SU-DHL-6 (cell line): ENCODE measurements around the gene TBC1D16.

Experiments
- H2AFZ ChIP-seq: fragments of 200-600 bp; sonication (generic); 2 replicates; pipeline ENCODE4 v1.6.1; 2014; ENCODE audit warnings: low read depth, mild to moderate bottlenecking, moderate library complexity, mixed read lengths, antibody characterized with exemption, low read length; ENCODE audit not compliant: severe bottlenecking
- H3F3A ChIP-seq: fragments of 200-600 bp; shearing (Covaris generic); 2 replicates; pipeline ENCODE4 v1.6.0; 2016; ENCODE audit warnings: antibody characterized with exemption, mild to moderate bottlenecking; ENCODE audit not compliant: insufficient read depth
- H3K27ac ChIP-seq: fragments of 200-600 bp; sonication (generic); 2 replicates; pipeline ENCODE4 v1.5.1; 2016; ENCODE audit warnings: low read depth, mild to moderate bottlenecking, low read length, moderate library complexity, mixed read lengths
- H3K27me3 ChIP-seq: fragments of 200-600 bp; sonication (generic), shearing (Covaris generic); 2 replicates; pipeline ENCODE4 v1.6.0; 2014; ENCODE audit warnings: mild to moderate bottlenecking, low read length
- H3K36me3 ChIP-seq: fragments of 200-600 bp; sonication (generic); 2 replicates; pipeline ENCODE4 v1.6.1; 2014; ENCODE audit warnings: mild to moderate bottlenecking, low read length, mixed read lengths
- H3K4me2 ChIP-seq: fragments of 300-600, 200-600 bp; shearing (Covaris generic), sonication (generic); 2 replicates; pipeline ENCODE4 v1.6.0; 2014; ENCODE audit warnings: low read length, low read depth, mild to moderate bottlenecking; ENCODE audit not compliant: poor library complexity, severe bottlenecking
- H3K4me3 ChIP-seq: fragments of 200-600 bp; sonication (generic); 2 replicates; pipeline ENCODE4 v1.5.1; 2014; ENCODE audit warnings: antibody characterized with exemption, low read length, mild to moderate bottlenecking, mixed read lengths; ENCODE audit not compliant: insufficient read depth, poor library complexity, severe bottlenecking
- H3K79me2 ChIP-seq: fragments of 200-600 bp; sonication (generic); 2 replicates; pipeline ENCODE4 v1.6.1; 2014; ENCODE audit warnings: mild to moderate bottlenecking, low read length, moderate library complexity; ENCODE audit not compliant: insufficient read depth
- H3K9ac ChIP-seq: fragments of 200-600 bp; sonication (generic); 2 replicates; pipeline ENCODE4 v1.7.0; 2014; ENCODE audit warnings: mild to moderate bottlenecking, low read length
- H3K9me2 ChIP-seq: fragments of 200-600 bp; sonication (generic); replicated peaks from 2 replicates; pipeline ENCODE4 v1.6.1; 2014; ENCODE audit warnings: low read length; ENCODE audit not compliant: insufficient read depth
- H3K9me3 ChIP-seq: fragments of 200-600 bp; sonication (generic); 2 replicates; pipeline ENCODE4 v1.6.1; 2014; ENCODE audit warnings: low read length, mixed read lengths; ENCODE audit not compliant: insufficient read depth
- H4K20me1 ChIP-seq: fragments of 200-600 bp; sonication (generic); 2 replicates; pipeline ENCODE4 v1.6.1; 2014; ENCODE audit warnings: low read depth, mild to moderate bottlenecking, antibody characterized with exemption, low read length, moderate library complexity, mixed read lengths
- CTCF ChIP-seq: fragments of 200-600 bp; sonication (generic); IDR thresholded peaks from one replicate; pipeline ENCODE4 v1.5.1; 2017; ENCODE audit warnings: antibody characterized with exemption, mild to moderate bottlenecking, low read length, moderate library complexity; ENCODE audit not compliant: insufficient read depth, poor library complexity, severe bottlenecking
- EZH2phosphoT487 ChIP-seq: fragments of 200-600 bp; sonication (generic), shearing (Covaris generic); conservative IDR thresholded peaks from 2 replicates; pipeline ENCODE4 v1.6.1; 2018; ENCODE audit warnings: mild to moderate bottlenecking, antibody characterized with exemption, low read length, moderate library complexity, mixed read lengths

The TBC1D16 gene

GRCh38 chr17:79933863-79934652 is 101.6 kb downstream of the TBC1D16 start:
- H3K9me2 ChIP-seq: no peaks in the 10 kb centered on the region
- H3F3A ChIP-seq: no peaks in the 10 kb centered on the region
- no peak overlapping the region for H3K4me2 ChIP-seq
- H3K27me3 ChIP-seq: no peaks in the 10 kb centered on the region
- no peak overlapping the region for H3K27ac ChIP-seq
- TF ChIP-seq CTCF: no peak
- no peak for TF ChIP-seq EZH2phosphoT487
- H3K9ac ChIP-seq: no peak overlapping the region
- no peak overlapping the region for H3K4me3 ChIP-seq
- H3K79me2 ChIP-seq: no peaks in the 10 kb centered on the region
- no peak overlapping the region for H2AFZ ChIP-seq
- no peaks in the 10 kb centered on the region for H3K36me3 ChIP-seq
- no peaks in the 10 kb centered on the region for H3K9me3 ChIP-seq
- H4K20me1 ChIP-seq: no peaks in the 10 kb centered on the region

- Histone ChIP-seq H3F3A (no peaks in the 10 kb centered on the region), H3K27me3 (no peaks in the 10 kb centered on the region), H4K20me1 (no peaks in the 10 kb centered on the region), H3K9ac (no peak overlapping the region), H2AFZ (no peak overlapping the region), H3K79me2 (no peaks in the 10 kb centered on the region), H3K4me3 (no peak overlapping the region), H3K36me3 (no peaks in the 10 kb centered on the region), H3K9me2 (no peaks in the 10 kb centered on the region), H3K4me2 (no peak overlapping the region), H3K9me3 (no peaks in the 10 kb centered on the region), H3K27ac (no peak overlapping the region)
- TF ChIP-seq EZH2phosphoT487: no peak
- no peak for TF ChIP-seq CTCF
These were observed 103.0 kb downstream of the TBC1D16 start for GRCh38 chr17:79932451-79933306.

- Histone ChIP-seq H3K36me3 (no peaks in the 10 kb centered on the region), H3K27ac (no peak overlapping the region), H3K4me2 (no peak overlapping the region), H4K20me1 (no peaks in the 10 kb centered on the region), H3K79me2 (no peaks in the 10 kb centered on the region), H3K27me3 (no peaks in the 10 kb centered on the region), H3K4me3 (no peak overlapping the region), H3K9ac (no peak overlapping the region), H3F3A (no peaks in the 10 kb centered on the region), H3K9me2 (no peaks in the 10 kb centered on the region), H3K9me3 (no peaks in the 10 kb centered on the region), H2AFZ (no peak overlapping the region)
- no peak for TF ChIP-seq CTCF
- no peak for TF ChIP-seq EZH2phosphoT487
These were observed 103.8 kb downstream of the TBC1D16 start for GRCh38 chr17:79931817-79932309.
